CD4-positive, alpha-beta T cell treated with Interleukin-17A for 1 hour (primary cell): Measurements from ENCODE around the gene GNL3L.
"Not testable (repeated sequence)": the region's sequence is repeated elsewhere in the genome, so short reads cannot be mapped to it uniquely, and the experiment has no call there.

ENCODE experiments used
- DNase-seq: peaks from one replicate; pipeline ENCODE4 v3.0.0-alpha.2; 2020

Gene GNL3L

DNA sequence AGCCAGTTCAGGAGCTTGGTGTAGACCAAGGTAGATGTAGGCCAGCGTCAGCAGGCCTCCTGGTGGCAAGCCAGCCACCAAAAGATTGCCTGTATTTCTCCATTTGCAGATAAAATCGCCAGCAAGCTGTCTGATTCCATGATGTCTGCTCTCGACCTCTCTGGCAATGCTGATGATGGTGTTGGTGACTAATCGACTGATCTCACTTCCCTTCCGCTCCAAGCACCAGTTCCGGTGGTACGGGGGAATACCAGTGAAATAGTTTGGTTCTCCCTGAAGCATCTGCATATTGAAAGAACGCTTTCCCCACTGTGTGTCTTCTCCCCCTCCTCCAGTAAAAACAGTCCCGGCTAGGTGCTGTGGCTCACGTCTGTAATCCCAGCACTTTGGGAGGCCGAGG, 30.4 kb downstream of the GNL3L start:
- DNase-seq, result no peak

GRCh38 chrX:54561622-54562021, 31.6 kb downstream of the GNL3L start:
- DNase-seq, result no peak

- no peak for DNase-seq
Observed at GRCh38 chrX:54564936-54565335, 34.9 kb downstream of the GNL3L start.

- DNase-seq, result no peak
Observed at GRCh38 chrX:54570332-54570731, 40.3 kb downstream of the GNL3L start.

DNA sequence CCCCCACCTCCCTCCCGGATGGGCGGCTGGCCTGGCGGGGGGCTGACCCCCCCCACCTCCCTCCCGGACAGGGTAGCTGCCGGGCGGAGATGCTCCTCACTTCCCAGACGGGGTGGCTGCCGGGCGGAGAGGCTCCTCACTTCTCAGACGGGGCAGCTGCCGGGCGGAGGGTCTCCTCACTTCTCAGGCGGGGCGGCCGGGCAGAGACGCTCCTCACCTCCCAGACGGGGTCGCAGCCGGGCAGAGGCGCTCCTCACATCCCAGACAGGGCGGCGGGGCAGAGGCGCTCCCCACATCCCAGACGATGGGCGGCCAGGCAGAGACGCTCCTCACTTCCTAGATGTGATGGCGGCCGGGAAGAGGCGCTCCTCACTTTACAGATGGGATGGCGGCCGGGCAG, 42.6 kb downstream of the GNL3L start:
- not testable (repeated sequence) for DNase-seq

DNA sequence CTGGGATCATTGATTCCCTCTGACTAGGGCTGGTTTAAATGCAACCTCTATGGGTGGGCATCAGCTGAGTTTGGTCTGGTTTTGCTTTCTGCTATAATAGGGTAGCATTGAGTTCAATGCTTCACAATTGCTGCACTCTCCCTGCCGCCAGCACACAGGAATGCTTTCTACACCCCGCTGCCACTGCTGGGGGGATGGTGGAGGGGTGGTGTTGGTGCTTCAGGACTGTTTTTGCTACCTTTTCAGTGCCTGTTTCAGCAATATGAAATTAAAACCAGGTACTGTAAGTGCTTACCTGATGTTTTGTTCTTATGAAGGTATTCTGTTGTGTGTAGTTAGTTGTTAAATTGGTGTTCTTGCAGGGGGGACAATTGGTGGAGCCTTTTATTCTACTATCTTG, 67.7 kb downstream of the GNL3L start:
- DNase-seq, result no peak

- DNase-seq, result no peak
Observed at GRCh38 chrX:54602563-54602962, 72.5 kb downstream of the GNL3L start.
